ENCODE results near the gene TMEM156.

DNA sequence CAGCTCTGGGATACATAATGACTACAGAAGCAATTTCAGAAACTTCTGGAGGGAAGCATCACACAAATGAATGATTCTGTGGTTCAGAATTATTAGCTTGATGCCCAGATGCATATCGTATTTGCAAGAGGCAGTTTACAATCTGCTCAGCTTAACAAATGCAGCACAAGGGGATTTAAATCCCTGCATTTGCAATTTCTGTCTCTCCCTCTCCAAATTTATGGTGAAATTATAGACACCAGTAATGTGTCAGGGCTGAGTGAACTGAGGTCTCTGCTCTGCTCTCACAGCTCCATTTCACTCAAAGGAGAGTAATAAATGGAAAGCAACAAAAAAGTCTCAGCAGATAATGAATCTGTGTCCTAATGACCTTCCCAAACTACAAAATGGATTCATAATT, 80.2 kb downstream of the TMEM156 start:
- TF ChIP-seq, protein P1, sequence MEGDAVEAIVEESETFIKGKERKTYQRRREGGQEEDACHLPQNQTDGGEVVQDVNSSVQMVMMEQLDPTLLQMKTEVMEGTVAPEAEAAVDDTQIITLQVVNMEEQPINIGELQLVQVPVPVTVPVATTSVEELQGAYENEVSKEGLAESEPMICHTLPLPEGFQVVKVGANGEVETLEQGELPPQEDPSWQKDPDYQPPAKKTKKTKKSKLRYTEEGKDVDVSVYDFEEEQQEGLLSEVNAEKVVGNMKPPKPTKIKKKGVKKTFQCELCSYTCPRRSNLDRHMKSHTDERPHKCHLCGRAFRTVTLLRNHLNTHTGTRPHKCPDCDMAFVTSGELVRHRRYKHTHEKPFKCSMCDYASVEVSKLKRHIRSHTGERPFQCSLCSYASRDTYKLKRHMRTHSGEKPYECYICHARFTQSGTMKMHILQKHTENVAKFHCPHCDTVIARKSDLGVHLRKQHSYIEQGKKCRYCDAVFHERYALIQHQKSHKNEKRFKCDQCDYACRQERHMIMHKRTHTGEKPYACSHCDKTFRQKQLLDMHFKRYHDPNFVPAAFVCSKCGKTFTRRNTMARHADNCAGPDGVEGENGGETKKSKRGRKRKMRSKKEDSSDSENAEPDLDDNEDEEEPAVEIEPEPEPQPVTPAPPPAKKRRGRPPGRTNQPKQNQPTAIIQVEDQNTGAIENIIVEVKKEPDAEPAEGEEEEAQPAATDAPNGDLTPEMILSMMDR (optimal IDR thresholded peaks at IDR 0.05 in 1 of 3, IDR thresholded peaks at IDR 0.05 in 1 of 3, conservative IDR thresholded peaks at IDR 0.05 in 1 of 3; ENCODE audit: extremely low read depth in 1 of 3, insufficient read depth in 2 of 3, low read length in 3 of 3) = no peak
- TF ChIP-seq EZH2 (IDR thresholded peaks at IDR 0.05; ENCODE audit: low read length) = no peak

All from keratinocyte (primary cell).